Uterus (tissue), 2 donors: ENCODE results near the gene LMO3.

Experiments used
- CTCF ChIP-seq, 4 experiments: fragments of 200-600 bp in 2 of 4; fragments of 450-650 bp in 2 of 4; sonication (generic) in 2 of 4; IDR thresholded peaks; one replicate each; pipeline ENCODE4 v1.5.1; 2016 to 2019; ENCODE audit warnings: antibody characterized with exemption in 4 of 4, mild to moderate bottlenecking in 2 of 4, moderate library complexity in 1 of 4
- POLR2A ChIP-seq, 2 donors: fragments of 450-650 bp; IDR thresholded peaks; one replicate each; pipeline ENCODE4 v1.6.1; 2016; ENCODE audit warnings: antibody characterized with exemption in 2 of 2, mild to moderate bottlenecking in 1 of 2, moderate library complexity in 1 of 2

- TF ChIP-seq POLR2A (IDR thresholded peaks at IDR 0.05), result no peak
- no peak for TF ChIP-seq CTCF (IDR thresholded peaks at IDR 0.05)
Observed at GRCh38 chr12:16552301-16552700, 53.7 kb downstream of the LMO3 start.
